ENCODE data around the gene TRPM8.

DNA sequence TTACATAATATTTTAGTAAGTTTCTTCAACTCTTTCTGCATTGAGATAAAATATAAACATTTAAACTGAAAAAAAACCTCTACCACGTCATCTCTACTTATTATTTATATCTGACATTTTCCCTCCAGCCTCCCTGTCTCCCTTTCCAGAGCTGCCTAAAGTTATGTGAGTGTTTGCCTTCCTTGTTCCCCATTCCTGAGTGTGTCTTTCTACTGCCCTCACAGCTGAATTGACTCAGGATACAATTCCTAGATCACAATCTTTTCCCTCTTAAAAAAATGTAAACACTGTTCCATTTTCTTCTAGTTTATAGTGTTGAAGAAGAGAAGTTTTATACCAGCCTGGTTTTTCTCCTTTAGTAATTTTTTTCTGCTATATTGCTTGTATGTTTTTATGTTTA is 5.3 kb downstream of the TRPM8 start:
- TF ChIP-seq, protein P1, sequence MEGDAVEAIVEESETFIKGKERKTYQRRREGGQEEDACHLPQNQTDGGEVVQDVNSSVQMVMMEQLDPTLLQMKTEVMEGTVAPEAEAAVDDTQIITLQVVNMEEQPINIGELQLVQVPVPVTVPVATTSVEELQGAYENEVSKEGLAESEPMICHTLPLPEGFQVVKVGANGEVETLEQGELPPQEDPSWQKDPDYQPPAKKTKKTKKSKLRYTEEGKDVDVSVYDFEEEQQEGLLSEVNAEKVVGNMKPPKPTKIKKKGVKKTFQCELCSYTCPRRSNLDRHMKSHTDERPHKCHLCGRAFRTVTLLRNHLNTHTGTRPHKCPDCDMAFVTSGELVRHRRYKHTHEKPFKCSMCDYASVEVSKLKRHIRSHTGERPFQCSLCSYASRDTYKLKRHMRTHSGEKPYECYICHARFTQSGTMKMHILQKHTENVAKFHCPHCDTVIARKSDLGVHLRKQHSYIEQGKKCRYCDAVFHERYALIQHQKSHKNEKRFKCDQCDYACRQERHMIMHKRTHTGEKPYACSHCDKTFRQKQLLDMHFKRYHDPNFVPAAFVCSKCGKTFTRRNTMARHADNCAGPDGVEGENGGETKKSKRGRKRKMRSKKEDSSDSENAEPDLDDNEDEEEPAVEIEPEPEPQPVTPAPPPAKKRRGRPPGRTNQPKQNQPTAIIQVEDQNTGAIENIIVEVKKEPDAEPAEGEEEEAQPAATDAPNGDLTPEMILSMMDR (IDR thresholded peaks at IDR 0.05; ENCODE audit: low read depth, low read length): no peak
- TF ChIP-seq POLR2A (IDR thresholded peaks at IDR 0.05; ENCODE audit: extremely low read depth, insufficient read length) (no peak), MAX (IDR thresholded peaks at IDR 0.05; ENCODE audit: low read depth, low read length) (no peak)

Data from NB4 (cell line).